GM04504 (cell line): ENCODE data around the gene MDP1.

Experiments used
- DNase-seq: peaks from one replicate; pipeline ENCODE4 v3.0.0-alpha.2; 2012; ENCODE audit warnings: low read depth

The MDP1 gene

GRCh38 chr14:24215495-24216344, at the start of gene MDP1:
MDP1 (minus strand) TSS chr14:24216066; CDS start chr14:24215955, 111 bp downstream.
- peak; percentile 65 for DNase-seq

- DNase-seq, result no peak
Observed at GRCh38 chr14:24264298-24264697, 48.4 kb upstream of the MDP1 start.

GRCh38 chr14:24263848-24264247, 48.0 kb upstream of the MDP1 start:
- no peak for DNase-seq

- no peak for DNase-seq
Observed at GRCh38 chr14:24262821-24263733, 47.2 kb upstream of the MDP1 start, which contains the start of gene TGM1. TGM1 (minus strand) TSS chr14:24263177; CDS start chr14:24262352, 825 bp downstream.

GRCh38 chr14:24261969-24262327, 46.1 kb upstream of the MDP1 start:
- DNase-seq, result no peak

- no peak for DNase-seq
Observed at GRCh38 chr14:24261256-24261968, 45.5 kb upstream of the MDP1 start.

- DNase-seq, result no peak
Observed at GRCh38 chr14:24260780-24261157, 44.9 kb upstream of the MDP1 start.

GRCh38 chr14:24260026-24260779, 44.3 kb upstream of the MDP1 start:
- no peak for DNase-seq

- DNase-seq, result no peak
Observed at GRCh38 chr14:24259282-24260025, 43.6 kb upstream of the MDP1 start.

- no peak for DNase-seq
Observed at GRCh38 chr14:24258548-24259265, 42.8 kb upstream of the MDP1 start.

GRCh38 chr14:24258119-24258518, 42.3 kb upstream of the MDP1 start:
- no peak for DNase-seq

GRCh38 chr14:24256960-24257359, 41.1 kb upstream of the MDP1 start:
- no peak for DNase-seq

GRCh38 chr14:24255931-24256711, 40.3 kb upstream of the MDP1 start:
- DNase-seq, result no peak

GRCh38 chr14:24255438-24255837, 39.6 kb upstream of the MDP1 start:
- DNase-seq, result no peak

GRCh38 chr14:24254630-24255392, 38.9 kb upstream of the MDP1 start:
- DNase-seq, result no peak

- no peak for DNase-seq
Observed at GRCh38 chr14:24253936-24254335, 38.1 kb upstream of the MDP1 start.

- no peak for DNase-seq
Observed at GRCh38 chr14:24252289-24253124, 36.6 kb upstream of the MDP1 start.

- no peak for DNase-seq
Observed at GRCh38 chr14:24251880-24252288, 36.0 kb upstream of the MDP1 start.
